Brain microvascular endothelial cell (primary cell): Measurements from ENCODE around the gene SLF1.

Source experiments
- DNase-seq: peaks from one replicate; pipeline ENCODE4 v3.0.0-alpha.2; 2020
- H3K27ac ChIP-seq: fragments of 250-450 bp; sonication (Bioruptor Pico); 2 replicates; pipeline ENCODE4 v1.5.1; 2020; ENCODE audit warnings: mild to moderate bottlenecking, moderate library complexity
- H3K27me3 ChIP-seq: fragments of 250-450 bp; sonication (Bioruptor Pico); replicated peaks from 2 replicates; pipeline ENCODE4 v1.5.1; 2020; ENCODE audit warnings: mild to moderate bottlenecking
- H3K36me3 ChIP-seq: fragments of 250-450 bp; sonication (Bioruptor Pico); replicated peaks from 2 replicates; pipeline ENCODE4 v1.5.1; 2020; ENCODE audit warnings: mild to moderate bottlenecking
- H3K4me3 ChIP-seq: 2 replicates; pipeline ENCODE4 v1.5.1; 2011; ENCODE audit warnings: low read depth, mild to moderate bottlenecking, control low read depth, low read length, moderate library complexity
- CTCF ChIP-seq: IDR thresholded peaks from 2 replicates; pipeline ENCODE4 v1.5.1; 2011; ENCODE audit warnings: low read depth, mild to moderate bottlenecking, moderate library complexity, low read length, control low read depth, inconsistent platforms; ENCODE audit errors: missing control alignments
- in situ Hi-C: cut with HindIII; loops from 2 replicates; pipeline ENCODE4 v1.10.0; 2017; ENCODE audit warnings: low sequenced_read_pairs, low pct_ligation_motif_present

The SLF1 gene

GRCh38 chr5:94693845-94694370 is 75.4 kb downstream of the SLF1 start:
- Histone ChIP-seq H3K36me3 (no peaks in the 10 kb centered on the region), H3K27me3 (no peaks in the 10 kb centered on the region), H3K27ac (no peak overlapping the region), H3K4me3 (no peak overlapping the region)
- no peak for TF ChIP-seq CTCF
- no peak for DNase-seq
- in situ Hi-C loops = no loop called here

GRCh38 chr5:94694671-94695070 is 76.2 kb downstream of the SLF1 start:
- Histone ChIP-seq H3K36me3 (no peaks in the 10 kb centered on the region), H3K4me3 (no peak overlapping the region), H3K27ac (no peak overlapping the region), H3K27me3 (no peaks in the 10 kb centered on the region)
- DNase-seq = no peak
- TF ChIP-seq CTCF = no peak
- in situ Hi-C loops = no loop called here

GRCh38 chr5:94698197-94698596 is 79.7 kb downstream of the SLF1 start:
- no peak overlapping the region for H3K27ac ChIP-seq
- no peak overlapping the region for H3K4me3 ChIP-seq
- in situ Hi-C loops = no loop called here
- H3K27me3 ChIP-seq = no peaks in the 10 kb centered on the region
- no peak for DNase-seq
- H3K36me3 ChIP-seq = no peaks in the 10 kb centered on the region
- TF ChIP-seq CTCF = no peak

GRCh38 chr5:94699562-94699961 is 81.1 kb downstream of the SLF1 start:
- in situ Hi-C loops = no loop called here
- DNase-seq = no peak
- Histone ChIP-seq H3K27ac (no peak overlapping the region), H3K4me3 (no peak overlapping the region), H3K36me3 (no peaks in the 10 kb centered on the region), H3K27me3 (no peaks in the 10 kb centered on the region)
- no peak for TF ChIP-seq CTCF

- H3K4me3 ChIP-seq = no peak overlapping the region
- H3K36me3 ChIP-seq = no peaks in the 10 kb centered on the region
- no peak overlapping the region for H3K27ac ChIP-seq
- no peak for TF ChIP-seq CTCF
- H3K27me3 ChIP-seq = no peaks in the 10 kb centered on the region
- in situ Hi-C loops = no loop called here
- no peak for DNase-seq
These were observed 82.1 kb downstream of the SLF1 start for GRCh38 chr5:94700592-94700991.

GRCh38 chr5:94702729-94703128 is 84.3 kb downstream of the SLF1 start:
- no peak for DNase-seq
- no peak for TF ChIP-seq CTCF
- H3K27me3 ChIP-seq = no peaks in the 10 kb centered on the region
- in situ Hi-C loops = no loop called here
- H3K27ac ChIP-seq = no peak overlapping the region
- no peaks in the 10 kb centered on the region for H3K36me3 ChIP-seq
- no peak overlapping the region for H3K4me3 ChIP-seq
